Astrocyte of the spinal cord (primary cell): ENCODE results near the gene BMP7.

Experiments
- DNase-seq: peaks from one replicate; pipeline ENCODE4 v3.0.0; 2011; ENCODE audit warnings: low read depth, low spot score
- H3K4me3 ChIP-seq: 2 replicates; pipeline ENCODE4 v1.5.1; 2011; ENCODE audit warnings: low read depth, mild to moderate bottlenecking, low read length, moderate library complexity
- in situ Hi-C: cut with HindIII; loops from 2 replicates; pipeline ENCODE4 v1.10.0; 2017; ENCODE audit warnings: low sequenced_read_pairs
- TF ChIP-seq, protein P1 (sequence below): IDR thresholded peaks from 2 replicates; pipeline ENCODE4 v1.5.1; 2012; ENCODE audit warnings: low read depth, mild to moderate bottlenecking, low read length, inconsistent platforms

The BMP7 gene

DNA sequence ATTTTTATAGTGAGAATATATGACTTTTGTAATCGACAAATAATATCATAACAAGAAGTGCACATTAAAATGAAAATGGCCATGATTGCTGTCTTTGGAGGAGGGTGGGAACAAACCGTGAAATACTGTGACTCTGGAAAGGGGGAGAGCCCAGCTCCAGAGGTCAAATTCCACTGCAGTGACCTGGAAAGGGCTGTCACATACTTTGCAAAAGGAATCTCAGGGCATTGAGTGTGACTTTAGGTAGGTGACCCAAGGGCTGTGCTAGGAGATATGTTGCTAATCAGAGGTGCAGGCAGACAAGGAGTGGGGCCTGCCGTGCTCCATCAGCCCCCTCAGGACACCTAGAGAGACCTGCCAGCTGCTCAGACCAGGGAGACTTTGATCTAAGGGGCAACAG, 28.1 kb upstream of the BMP7 start:
- in situ Hi-C loops = no loop called here
- TF ChIP-seq, protein P1, sequence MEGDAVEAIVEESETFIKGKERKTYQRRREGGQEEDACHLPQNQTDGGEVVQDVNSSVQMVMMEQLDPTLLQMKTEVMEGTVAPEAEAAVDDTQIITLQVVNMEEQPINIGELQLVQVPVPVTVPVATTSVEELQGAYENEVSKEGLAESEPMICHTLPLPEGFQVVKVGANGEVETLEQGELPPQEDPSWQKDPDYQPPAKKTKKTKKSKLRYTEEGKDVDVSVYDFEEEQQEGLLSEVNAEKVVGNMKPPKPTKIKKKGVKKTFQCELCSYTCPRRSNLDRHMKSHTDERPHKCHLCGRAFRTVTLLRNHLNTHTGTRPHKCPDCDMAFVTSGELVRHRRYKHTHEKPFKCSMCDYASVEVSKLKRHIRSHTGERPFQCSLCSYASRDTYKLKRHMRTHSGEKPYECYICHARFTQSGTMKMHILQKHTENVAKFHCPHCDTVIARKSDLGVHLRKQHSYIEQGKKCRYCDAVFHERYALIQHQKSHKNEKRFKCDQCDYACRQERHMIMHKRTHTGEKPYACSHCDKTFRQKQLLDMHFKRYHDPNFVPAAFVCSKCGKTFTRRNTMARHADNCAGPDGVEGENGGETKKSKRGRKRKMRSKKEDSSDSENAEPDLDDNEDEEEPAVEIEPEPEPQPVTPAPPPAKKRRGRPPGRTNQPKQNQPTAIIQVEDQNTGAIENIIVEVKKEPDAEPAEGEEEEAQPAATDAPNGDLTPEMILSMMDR = no peak
- H3K4me3 ChIP-seq = no peak overlapping the region
- no peak for DNase-seq

DNA sequence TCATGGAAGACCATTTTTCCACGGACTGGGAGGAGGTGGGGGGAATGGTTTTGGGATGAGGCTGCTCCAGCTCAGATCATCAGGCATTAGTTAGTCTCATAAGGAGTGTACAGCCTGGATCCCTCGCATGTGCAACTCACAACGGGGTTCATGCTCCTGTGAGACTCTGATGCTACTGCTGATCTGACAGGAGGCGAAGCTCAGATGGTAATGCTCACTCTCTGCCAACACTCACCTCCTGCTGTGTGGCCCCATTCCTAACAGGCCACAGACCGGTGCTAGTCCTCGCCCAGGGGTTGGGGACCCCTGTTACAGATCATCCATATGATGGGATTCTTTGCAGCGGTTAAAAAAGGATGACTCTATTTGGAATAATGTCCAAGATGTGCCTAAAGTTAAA, 27.6 kb upstream of the BMP7 start:
- in situ Hi-C loops = no loop called here
- no peak overlapping the region for H3K4me3 ChIP-seq
- TF ChIP-seq, protein P1 = no peak
- no peak for DNase-seq

DNA sequence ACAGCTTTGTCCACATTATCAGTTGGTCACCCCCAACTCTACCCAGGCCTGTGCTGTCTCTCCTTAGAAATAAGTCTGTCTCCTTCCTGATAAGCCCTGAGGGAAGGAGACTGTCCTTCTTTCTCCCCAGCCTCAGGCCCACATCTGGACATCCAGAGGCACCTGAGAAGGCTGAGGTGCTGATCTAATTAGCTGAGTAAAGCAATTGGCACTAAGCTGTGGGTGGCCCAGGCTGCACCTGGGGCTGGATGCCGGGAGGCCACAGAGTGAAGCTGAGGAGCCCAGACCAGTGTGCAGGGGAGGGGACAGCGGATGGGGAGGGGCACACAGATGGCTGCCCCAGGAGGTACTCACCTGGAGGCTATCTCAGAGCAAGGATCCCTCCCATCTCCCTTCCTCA, 26.2 kb upstream of the BMP7 start:
- in situ Hi-C loops = no loop called here
- H3K4me3 ChIP-seq = no peak overlapping the region
- TF ChIP-seq, protein P1 = no peak
- DNase-seq = no peak

DNA sequence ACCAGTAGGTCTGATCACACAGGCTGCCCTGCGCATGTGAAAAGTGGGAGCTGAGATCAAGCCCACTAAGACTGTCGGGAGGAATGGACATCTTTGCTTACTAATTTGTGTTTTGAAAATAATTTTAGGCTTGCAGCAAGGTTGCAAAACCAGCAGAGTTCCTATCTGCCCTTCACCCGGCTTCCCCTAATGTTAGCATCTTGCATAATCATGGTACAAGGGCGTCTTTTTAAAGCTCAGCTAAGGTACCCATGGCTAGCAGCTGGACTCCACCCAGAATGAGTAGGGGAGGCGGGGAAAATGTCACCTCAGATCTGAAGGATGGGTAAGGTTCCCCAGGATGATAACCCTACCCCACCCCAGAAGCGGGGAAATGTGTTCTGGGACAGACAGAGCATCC, 25.3 kb upstream of the BMP7 start:
- in situ Hi-C loops = no loop called here
- TF ChIP-seq, protein P1 = no peak
- H3K4me3 ChIP-seq = no peak overlapping the region
- DNase-seq = no peak

- DNase-seq = no peak
- TF ChIP-seq, protein P1 = no peak
- in situ Hi-C loops = no loop called here
- H3K4me3 ChIP-seq = no peak overlapping the region
These were observed 24.6 kb upstream of the BMP7 start for GRCh38 chr20:57291003-57291402.

DNA sequence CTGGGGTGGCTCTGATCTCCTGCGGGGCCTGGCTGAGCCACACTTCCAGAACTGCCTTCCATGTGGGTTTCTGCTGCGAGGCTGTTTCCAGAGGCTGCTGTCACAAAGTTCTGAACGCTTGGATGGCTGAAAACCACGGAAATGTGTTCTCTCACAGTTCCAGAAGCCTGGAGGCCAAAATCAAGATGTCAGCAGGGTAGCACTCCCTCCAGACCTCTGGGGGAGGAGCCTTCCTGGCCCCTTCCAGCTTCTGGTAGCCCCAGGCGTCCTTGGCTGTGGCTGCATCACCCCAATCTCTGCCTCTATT, 23.7 kb upstream of the BMP7 start:
- in situ Hi-C loops = no loop called here
- no peak for DNase-seq
- H3K4me3 ChIP-seq = no peak overlapping the region
- TF ChIP-seq, protein P1 = no peak
